Measurements from ENCODE around the gene TYW3. TPM values are rescaled to one million over a fixed set of nuclear protein-coding genes. Genes with fewer than 3 reads are reported as not detected.
A peak's percentile ranks its signal among the peaks of the same experiment; 100 is the strongest.
"Not testable (repeated sequence)": the region's sequence is repeated elsewhere in the genome, so short reads cannot be mapped to it uniquely, and the experiment has no call there.

TYW3 gene
- total RNA-seq, 1 donor, result 19.6 TPM

DNA sequence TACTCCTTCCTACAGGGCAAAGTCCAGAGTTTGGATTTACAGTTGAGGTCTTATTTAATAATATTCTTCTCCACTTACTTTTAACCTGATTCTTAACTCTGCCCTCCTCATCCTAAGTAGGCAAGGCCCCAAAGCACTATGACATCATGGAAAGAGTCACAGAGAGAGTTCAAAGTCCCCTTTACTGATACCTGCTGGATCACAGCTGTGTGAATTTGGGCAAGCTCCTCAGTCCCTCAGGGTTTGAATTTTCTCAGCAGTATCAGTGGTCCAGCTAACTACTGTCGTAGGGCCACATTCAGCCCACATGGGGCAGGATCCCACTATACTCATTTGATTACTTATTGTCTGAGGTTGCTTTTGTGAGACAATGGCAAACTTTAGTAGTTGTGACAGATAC is 16.0 kb downstream of the TYW3 start:
- TF ChIP-seq, protein P1, sequence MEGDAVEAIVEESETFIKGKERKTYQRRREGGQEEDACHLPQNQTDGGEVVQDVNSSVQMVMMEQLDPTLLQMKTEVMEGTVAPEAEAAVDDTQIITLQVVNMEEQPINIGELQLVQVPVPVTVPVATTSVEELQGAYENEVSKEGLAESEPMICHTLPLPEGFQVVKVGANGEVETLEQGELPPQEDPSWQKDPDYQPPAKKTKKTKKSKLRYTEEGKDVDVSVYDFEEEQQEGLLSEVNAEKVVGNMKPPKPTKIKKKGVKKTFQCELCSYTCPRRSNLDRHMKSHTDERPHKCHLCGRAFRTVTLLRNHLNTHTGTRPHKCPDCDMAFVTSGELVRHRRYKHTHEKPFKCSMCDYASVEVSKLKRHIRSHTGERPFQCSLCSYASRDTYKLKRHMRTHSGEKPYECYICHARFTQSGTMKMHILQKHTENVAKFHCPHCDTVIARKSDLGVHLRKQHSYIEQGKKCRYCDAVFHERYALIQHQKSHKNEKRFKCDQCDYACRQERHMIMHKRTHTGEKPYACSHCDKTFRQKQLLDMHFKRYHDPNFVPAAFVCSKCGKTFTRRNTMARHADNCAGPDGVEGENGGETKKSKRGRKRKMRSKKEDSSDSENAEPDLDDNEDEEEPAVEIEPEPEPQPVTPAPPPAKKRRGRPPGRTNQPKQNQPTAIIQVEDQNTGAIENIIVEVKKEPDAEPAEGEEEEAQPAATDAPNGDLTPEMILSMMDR (IDR thresholded peaks at IDR 0.05; ENCODE audit: insufficient read depth, low read length), result no peak
- no peak for DNase-seq (ENCODE audit: low read depth)
- H3K4me3 ChIP-seq (ENCODE audit: low read depth, low read length), result no peak overlapping the region

DNA sequence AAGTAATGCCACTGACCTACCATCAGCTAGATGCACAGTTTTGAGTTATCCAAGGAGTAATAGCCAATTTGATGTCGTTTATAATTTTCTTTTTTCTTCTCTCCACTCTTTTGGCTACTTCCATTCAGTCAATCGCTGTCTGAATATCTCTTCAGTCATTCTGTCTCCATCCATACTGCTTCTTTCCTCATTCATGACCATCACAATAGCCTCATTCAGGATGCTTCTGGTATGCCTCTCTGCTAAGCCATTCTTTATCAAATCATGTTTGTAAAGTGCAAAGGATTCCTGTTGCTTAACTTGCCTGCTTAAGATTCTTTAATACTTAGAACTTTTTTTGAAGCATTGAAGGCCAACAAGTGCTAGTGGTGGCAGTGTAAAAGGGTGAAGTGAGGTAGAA is 20.2 kb downstream of the TYW3 start:
- TF ChIP-seq, protein P1 (IDR thresholded peaks at IDR 0.05; ENCODE audit: insufficient read depth, low read length), result no peak

DNA sequence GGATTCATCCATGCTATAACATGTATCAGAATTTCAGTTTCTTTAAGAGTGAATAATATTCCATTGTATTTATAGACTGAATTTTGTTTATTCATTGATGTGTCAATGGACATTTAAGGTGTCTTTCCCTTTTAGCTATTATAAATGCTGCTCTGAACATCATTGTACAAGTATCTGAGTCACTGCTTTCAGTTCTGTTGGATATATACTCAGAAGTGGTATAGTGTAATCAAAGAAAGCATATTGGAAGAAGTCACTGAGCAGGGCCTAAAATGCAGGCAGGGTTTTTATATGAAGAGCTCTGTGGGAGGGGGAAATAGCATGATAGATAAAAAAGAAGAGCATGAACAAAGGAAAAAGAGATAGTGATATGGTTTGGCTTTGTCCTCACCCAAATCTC is 22.5 kb downstream of the TYW3 start:
- TF ChIP-seq, protein P1 (IDR thresholded peaks at IDR 0.05; ENCODE audit: insufficient read depth, low read length), result no peak
- DNase-seq (ENCODE audit: low read depth), result no peak
- H3K4me3 ChIP-seq (ENCODE audit: low read depth, low read length), result no peak overlapping the region

More for the DNA sequence above, 20.2 kb downstream of the TYW3 start:
- no peak for DNase-seq (ENCODE audit: low read depth)
- no peak overlapping the region for H3K4me3 ChIP-seq (ENCODE audit: low read depth, low read length)

DNA sequence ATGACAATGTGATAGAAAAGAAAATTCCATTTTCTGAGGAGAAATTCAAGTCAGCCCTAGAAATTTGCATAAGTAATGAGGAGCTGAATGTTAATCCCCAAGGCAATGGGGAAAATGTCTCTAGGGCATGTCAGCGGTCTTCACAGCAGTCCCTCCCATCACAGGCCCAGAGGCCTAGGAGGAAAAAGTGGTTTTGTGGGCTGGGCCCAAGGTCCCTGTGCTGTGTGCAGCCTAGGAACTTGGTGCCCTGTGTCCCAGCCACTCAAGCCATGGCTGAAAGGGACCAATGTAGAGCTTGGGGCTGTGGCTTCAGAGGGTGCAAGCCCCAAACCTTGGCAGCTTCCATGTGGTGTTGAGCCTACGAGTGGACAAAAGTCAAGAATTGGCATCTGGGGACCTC is 23.7 kb downstream of the TYW3 start:
- not testable (repeated sequence) for DNase-seq (ENCODE audit: low read depth); H3K4me3 ChIP-seq (ENCODE audit: low read depth, low read length)

DNA sequence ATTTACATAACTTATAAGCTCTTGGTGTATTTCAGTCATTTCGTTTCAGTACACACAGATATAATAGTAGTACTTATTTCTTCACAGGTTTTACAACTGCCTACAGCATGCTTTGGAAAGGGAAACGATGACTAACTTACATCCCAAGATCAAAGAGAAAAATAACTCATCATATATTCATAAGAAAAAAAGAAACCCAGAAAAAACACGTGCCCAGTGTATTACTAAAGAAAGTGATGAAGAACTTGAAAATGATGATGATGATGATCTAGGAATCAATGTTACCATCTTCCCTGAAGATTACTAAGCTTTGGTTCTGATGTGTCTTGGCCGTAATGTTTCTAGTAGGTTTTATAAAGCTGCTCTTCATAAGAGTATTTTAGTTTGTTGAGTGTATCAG is 30.9 kb downstream of the TYW3 start:
- TF ChIP-seq, protein P1 (IDR thresholded peaks at IDR 0.05; ENCODE audit: insufficient read depth, low read length), result no peak
- H3K4me3 ChIP-seq (ENCODE audit: low read depth, low read length), result no peak overlapping the region
- no peak for DNase-seq (ENCODE audit: low read depth)

DNA sequence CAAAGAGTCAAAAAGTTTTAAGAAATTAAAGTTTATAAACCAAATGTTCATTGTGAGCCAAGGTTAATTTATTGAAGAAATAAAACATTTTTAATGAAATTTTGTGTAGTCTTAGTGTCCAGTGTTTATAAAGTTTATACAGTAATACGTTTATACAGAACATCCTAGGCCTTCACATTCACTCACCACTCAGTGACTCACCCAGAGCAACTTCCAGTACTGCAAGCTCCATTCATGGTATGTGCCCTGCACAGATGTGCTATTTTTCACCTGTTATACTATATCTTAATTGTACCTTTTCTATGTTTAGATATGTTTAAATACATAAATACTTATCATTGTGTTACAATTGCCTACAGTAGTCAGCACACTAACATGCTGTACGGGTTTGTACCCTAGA is 33.6 kb downstream of the TYW3 start:
- DNase-seq (ENCODE audit: low read depth), result no peak
- TF ChIP-seq, protein P1 (IDR thresholded peaks at IDR 0.05; ENCODE audit: insufficient read depth, low read length), result no peak
- H3K4me3 ChIP-seq (ENCODE audit: low read depth, low read length), result no peak overlapping the region

DNA sequence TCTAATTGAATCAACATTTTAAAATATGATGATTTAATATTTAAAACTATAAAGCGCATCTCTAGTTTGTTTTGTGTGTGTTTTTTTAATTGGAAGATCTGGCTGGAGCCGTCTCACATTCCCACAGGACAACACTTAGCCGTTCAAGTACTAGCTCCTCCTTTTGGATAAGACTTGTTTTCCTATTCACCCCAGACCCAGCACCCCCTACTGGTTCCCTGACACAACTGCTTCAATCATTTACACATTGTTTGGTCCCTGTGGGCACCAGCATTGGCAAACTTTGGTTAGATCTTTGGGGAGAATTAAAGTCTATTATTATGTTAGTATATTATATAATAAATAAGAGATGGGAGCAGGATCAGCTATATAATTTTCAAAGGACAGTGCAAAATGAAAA is 34.5 kb downstream of the TYW3 start:
- TF ChIP-seq, protein P1 (IDR thresholded peaks at IDR 0.05; ENCODE audit: insufficient read depth, low read length), result peak; percentile 44
- peak; percentile 20 for DNase-seq (ENCODE audit: low read depth)
- H3K4me3 ChIP-seq (ENCODE audit: low read depth, low read length), result no peak overlapping the region

All from fibroblast of the aortic adventitia (primary cell).